ENCODE measurements around the gene NPRL2. TPM values are rescaled to one million over a fixed set of nuclear protein-coding genes. Genes with fewer than 3 reads are reported as not detected.
A peak's percentile ranks its signal among the peaks of the same experiment; 100 is the strongest.

The NPRL2 gene
- total RNA-seq, 3 donors from 2014 or later, result 34.0 to 46.9 (median 37.0) TPM

- Mint-ChIP-seq H3K9me3 (no peaks in the 10 kb centered on the region), H3K4me1 (ENCODE audit: low read depth) (peaks cover 22% of the 10 kb centered on the region), H3K4me3 (peak overlapping the region; percentile 82), H3K27me3 (ENCODE audit: low read depth) (no peaks in the 10 kb centered on the region), H3K36me3 (ENCODE audit: insufficient read depth) (no peaks in the 10 kb centered on the region)
- DNase-seq (no peak), ATAC-seq (peak; percentile 31 to 37)
Observed at GRCh38 chr3:50364573-50365079, 14.1 kb upstream of the NPRL2 start.

- Mint-ChIP-seq H3K4me1 (ENCODE audit: low read depth) (peaks cover 37% of the 10 kb centered on the region), H3K27me3 (ENCODE audit: low read depth) (no peaks in the 10 kb centered on the region), H3K9me3 (no peaks in the 10 kb centered on the region), H3K36me3 (ENCODE audit: insufficient read depth) (peaks cover 8% of the 10 kb centered on the region), H3K4me3 (peak overlapping the region; percentile 96)
- DNase-seq, result no peak
- ATAC-seq, result peak; percentile 8 to 16
Observed at GRCh38 chr3:50359760-50360110, 9.2 kb upstream of the NPRL2 start.

- Mint-ChIP-seq H3K4me1 (ENCODE audit: low read depth) (peaks cover 37% of the 10 kb centered on the region), H3K27me3 (ENCODE audit: low read depth) (no peaks in the 10 kb centered on the region), H3K4me3 (peak within 1 kb of the TSS; percentile 96), H3K9me3 (no peaks in the 10 kb centered on the region), H3K36me3 (ENCODE audit: insufficient read depth) (peaks cover 12% of the 10 kb centered on the region)
- DNase-seq, result peak; percentile 90
- peak; percentile 100 for ATAC-seq
Observed at GRCh38 chr3:50358911-50359759, 8.6 kb upstream of the NPRL2 start, which contains the start of gene TMEM115. TMEM115 (minus strand) TSS chr3:50359521; CDS start chr3:50359063, 458 bp downstream.

- H3K9me3 Mint-ChIP-seq, result no peaks in the 10 kb centered on the region
- ATAC-seq (no peak), DNase-seq (no peak)
- H3K27me3 Mint-ChIP-seq (ENCODE audit: low read depth), result no peaks in the 10 kb centered on the region
- H3K36me3 Mint-ChIP-seq (ENCODE audit: insufficient read depth), result peaks cover 16% of the 10 kb centered on the region
- peak overlapping the region; percentile 96 for H3K4me3 Mint-ChIP-seq
- H3K4me1 Mint-ChIP-seq (ENCODE audit: low read depth), result peaks cover 37% of the 10 kb centered on the region
Observed at GRCh38 chr3:50358355-50358910, 7.9 kb upstream of the NPRL2 start.

GRCh38 chr3:50357481-50357880 lies 6.9 kb upstream of the NPRL2 start:
- H3K4me1 Mint-ChIP-seq (ENCODE audit: low read depth), result peaks cover 39% of the 10 kb centered on the region
- no peaks in the 10 kb centered on the region for H3K9me3 Mint-ChIP-seq
- ATAC-seq, result no peak
- H3K27me3 Mint-ChIP-seq (ENCODE audit: low read depth), result no peaks in the 10 kb centered on the region
- peaks cover 16% of the 10 kb centered on the region for H3K36me3 Mint-ChIP-seq (ENCODE audit: insufficient read depth)
- DNase-seq, result no peak
- peak overlapping the region; percentile 96 for H3K4me3 Mint-ChIP-seq

GRCh38 chr3:50356553-50356952 lies 6.0 kb upstream of the NPRL2 start:
- no peak for ATAC-seq
- no peak for DNase-seq
- H3K4me1 Mint-ChIP-seq (ENCODE audit: low read depth), result peaks cover 40% of the 10 kb centered on the region
- H3K36me3 Mint-ChIP-seq (ENCODE audit: insufficient read depth), result peaks cover 16% of the 10 kb centered on the region
- H3K27me3 Mint-ChIP-seq (ENCODE audit: low read depth), result no peaks in the 10 kb centered on the region
- H3K4me3 Mint-ChIP-seq, result peak overlapping the region; percentile 96
- H3K9me3 Mint-ChIP-seq, result no peaks in the 10 kb centered on the region

- H3K9me3 Mint-ChIP-seq, result no peaks in the 10 kb centered on the region
- H3K27me3 Mint-ChIP-seq (ENCODE audit: low read depth), result no peaks in the 10 kb centered on the region
- H3K4me1 Mint-ChIP-seq (ENCODE audit: low read depth), result peaks cover 46% of the 10 kb centered on the region
- H3K36me3 Mint-ChIP-seq (ENCODE audit: insufficient read depth), result peaks cover 17% of the 10 kb centered on the region
- DNase-seq, result no peak
- no peak for ATAC-seq
- peak overlapping the region; percentile 96 for H3K4me3 Mint-ChIP-seq
Observed at GRCh38 chr3:50355829-50356552, 5.4 kb upstream of the NPRL2 start.

GRCh38 chr3:50354850-50355249 lies 4.3 kb upstream of the NPRL2 start:
- ATAC-seq (no peak), DNase-seq (no peak)
- Mint-ChIP-seq H3K4me1 (ENCODE audit: low read depth) (peaks cover 52% of the 10 kb centered on the region), H3K9me3 (no peaks in the 10 kb centered on the region), H3K4me3 (no peak overlapping the region), H3K36me3 (ENCODE audit: insufficient read depth) (peaks cover 21% of the 10 kb centered on the region), H3K27me3 (ENCODE audit: low read depth) (no peaks in the 10 kb centered on the region)

GRCh38 chr3:50354186-50354764 lies 3.7 kb upstream of the NPRL2 start:
- H3K27me3 Mint-ChIP-seq (ENCODE audit: low read depth), result no peaks in the 10 kb centered on the region
- H3K4me3 Mint-ChIP-seq, result no peak overlapping the region
- no peak for DNase-seq
- H3K9me3 Mint-ChIP-seq, result no peaks in the 10 kb centered on the region
- H3K36me3 Mint-ChIP-seq (ENCODE audit: insufficient read depth), result peaks cover 21% of the 10 kb centered on the region
- ATAC-seq, result no peak
- H3K4me1 Mint-ChIP-seq (ENCODE audit: low read depth), result peaks cover 52% of the 10 kb centered on the region

- Mint-ChIP-seq H3K4me3 (no peak overlapping the region), H3K4me1 (ENCODE audit: low read depth) (peaks cover 59% of the 10 kb centered on the region), H3K36me3 (ENCODE audit: insufficient read depth) (peaks cover 24% of the 10 kb centered on the region), H3K9me3 (no peaks in the 10 kb centered on the region), H3K27me3 (ENCODE audit: low read depth) (no peaks in the 10 kb centered on the region)
- no peak for ATAC-seq
- DNase-seq, result no peak
Observed at GRCh38 chr3:50353245-50354004, 2.9 kb upstream of the NPRL2 start.

GRCh38 chr3:50352781-50353180 lies 2.2 kb upstream of the NPRL2 start:
- Mint-ChIP-seq H3K36me3 (ENCODE audit: insufficient read depth) (peaks cover 25% of the 10 kb centered on the region), H3K9me3 (no peaks in the 10 kb centered on the region), H3K4me1 (ENCODE audit: low read depth) (peaks cover 59% of the 10 kb centered on the region), H3K27me3 (ENCODE audit: low read depth) (no peaks in the 10 kb centered on the region), H3K4me3 (no peak overlapping the region)
- DNase-seq, result no peak
- no peak for ATAC-seq

GRCh38 chr3:50351323-50351697 lies 735 bp upstream of the NPRL2 start:
- H3K27me3 Mint-ChIP-seq (ENCODE audit: low read depth), result no peaks in the 10 kb centered on the region
- no peak for ATAC-seq
- peaks cover 27% of the 10 kb centered on the region for H3K36me3 Mint-ChIP-seq (ENCODE audit: insufficient read depth)
- H3K4me1 Mint-ChIP-seq (ENCODE audit: low read depth), result peaks cover 53% of the 10 kb centered on the region
- H3K4me3 Mint-ChIP-seq, result peak overlapping the region; percentile 94
- no peak for DNase-seq
- no peaks in the 10 kb centered on the region for H3K9me3 Mint-ChIP-seq

- no peak for ATAC-seq
- H3K27me3 Mint-ChIP-seq (ENCODE audit: low read depth), result no peaks in the 10 kb centered on the region
- H3K4me1 Mint-ChIP-seq (ENCODE audit: low read depth), result peaks cover 59% of the 10 kb centered on the region
- DNase-seq, result no peak
- no peaks in the 10 kb centered on the region for H3K9me3 Mint-ChIP-seq
- peak overlapping the region; percentile 94 for H3K4me3 Mint-ChIP-seq
- H3K36me3 Mint-ChIP-seq (ENCODE audit: insufficient read depth), result peaks cover 26% of the 10 kb centered on the region
Observed at GRCh38 chr3:50350213-50350526, 405 bp downstream of the NPRL2 start.
